Effector memory CD8-positive, alpha-beta T cell (primary cell): ENCODE results near the gene SAMD3.
A peak's percentile ranks its signal among the peaks of the same experiment; 100 is the strongest.
"Not testable (repeated sequence)": the region's sequence is repeated elsewhere in the genome, so short reads cannot be mapped to it uniquely, and the experiment has no call there.

Source experiments
- ATAC-seq: fragments of 150-1000 bp; cut with Tn5 transposase; replicated peaks from 2 replicates; pipeline ENCODE4 v1.10.0; 2021; ENCODE audit warnings: mild to moderate bottlenecking, moderate library complexity
- DNase-seq, 3 experiments: peaks; one replicate each; pipeline ENCODE4 v3.0.0; 2021
- H3K27ac Mint-ChIP-seq, 2 donors: one replicate each; pipeline ENCODE4 v1.8.0; 2022; ENCODE audit warnings: mild to moderate bottlenecking in 2 of 2, mixed read lengths in 2 of 2, moderate library complexity in 2 of 2
- H3K27me3 Mint-ChIP-seq, 2 donors: one replicate each; pipeline ENCODE4 v1.8.0; 2022; ENCODE audit warnings: mixed read lengths in 2 of 2
- H3K36me3 Mint-ChIP-seq: one replicate; pipeline ENCODE4 v1.8.0; 2022; ENCODE audit warnings: mild to moderate bottlenecking, moderate library complexity, mixed read lengths; ENCODE audit not compliant: insufficient read depth
- H3K4me1 Mint-ChIP-seq, 2 donors: one replicate each; pipeline ENCODE4 v1.8.0; 2022; ENCODE audit warnings: low read depth in 2 of 2, mixed read lengths in 2 of 2
- H3K4me3 Mint-ChIP-seq, 2 donors: one replicate each; pipeline ENCODE4 v1.8.0; 2022; ENCODE audit warnings: mild to moderate bottlenecking in 2 of 2, mixed read lengths in 2 of 2, moderate library complexity in 2 of 2
- H3K9me3 Mint-ChIP-seq, 2 donors: one replicate each; pipeline ENCODE4 v1.8.0; 2022; ENCODE audit warnings: mixed read lengths in 2 of 2

Gene SAMD3

GRCh38 chr6:130158056-130158455 is 64.7 kb downstream of the SAMD3 start:
- Mint-ChIP-seq H3K36me3 (peaks cover 53% of the 10 kb centered on the region), H3K27me3 (no peaks in the 10 kb centered on the region), H3K9me3 (no peaks in the 10 kb centered on the region), H3K4me3 (no peak overlapping the region), H3K4me1 (peaks cover 20 to 34% of the 10 kb centered on the region in 2 donors), H3K27ac (no peak overlapping the region)
- ATAC-seq (no peak), DNase-seq (no peak)

DNA sequence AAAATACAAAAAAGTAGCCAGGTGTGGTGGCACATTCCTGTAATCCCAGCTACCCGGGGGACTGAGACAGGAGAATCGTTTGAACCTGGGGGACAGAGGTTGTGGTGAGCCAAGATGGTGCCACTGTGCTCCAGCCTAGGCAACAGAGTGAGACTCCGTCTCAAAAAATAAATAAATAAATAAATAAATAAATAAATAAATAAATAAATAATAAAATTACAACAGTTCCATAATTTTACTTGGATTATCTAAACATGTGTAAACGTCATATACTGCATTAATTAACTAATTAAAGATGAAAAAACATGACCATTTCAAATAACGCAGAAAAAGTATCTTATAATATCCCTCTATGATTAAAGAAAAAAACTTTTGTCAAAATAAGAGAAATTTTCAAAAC is 65.8 kb downstream of the SAMD3 start:
- ATAC-seq, result no peak
- no peak overlapping the region for H3K4me3 Mint-ChIP-seq
- H3K36me3 Mint-ChIP-seq, result peaks cover 53% of the 10 kb centered on the region
- DNase-seq, result no peak
- no peaks in the 10 kb centered on the region for H3K9me3 Mint-ChIP-seq
- peak overlapping the region in 1 of 2 donors; percentile 86 for H3K27ac Mint-ChIP-seq
- peaks cover 19 to 31% of the 10 kb centered on the region in 2 donors for H3K4me1 Mint-ChIP-seq
- H3K27me3 Mint-ChIP-seq, result no peaks in the 10 kb centered on the region

DNA sequence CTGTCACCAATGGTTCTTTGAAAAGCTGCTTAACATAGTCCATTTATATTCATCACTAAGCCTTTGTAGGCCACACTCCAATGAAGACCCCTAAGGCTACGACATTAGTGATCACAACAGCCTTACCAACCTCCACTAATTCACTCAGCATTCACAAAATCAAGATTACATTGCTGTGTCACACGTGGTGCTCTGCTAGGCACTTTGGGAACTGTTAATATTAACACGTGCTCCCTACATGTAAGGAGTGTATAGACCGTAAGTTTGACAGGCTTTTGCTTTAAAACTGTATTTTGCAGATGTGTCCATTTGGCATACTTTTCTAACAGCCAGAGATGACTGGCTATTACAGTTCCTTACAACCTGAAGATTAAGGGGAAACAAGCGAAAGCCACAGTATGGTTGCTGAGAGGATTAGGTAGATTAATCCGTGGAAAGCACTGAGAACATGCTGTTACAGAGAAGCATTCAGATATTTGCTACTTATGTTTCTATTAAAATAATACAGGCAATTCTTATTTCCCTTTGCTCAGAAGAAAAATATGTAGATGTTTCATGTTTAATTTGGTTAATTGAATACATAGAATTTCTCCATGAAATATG is 69.7 kb downstream of the SAMD3 start:
- ATAC-seq (no peak), DNase-seq (no peak)
- H3K4me1 Mint-ChIP-seq, result peaks cover 10 to 29% of the 10 kb centered on the region in 2 donors
- no peak overlapping the region for H3K4me3 Mint-ChIP-seq
- no peak overlapping the region for H3K27ac Mint-ChIP-seq
- H3K27me3 Mint-ChIP-seq, result no peaks in the 10 kb centered on the region
- no peaks in the 10 kb centered on the region for H3K9me3 Mint-ChIP-seq
- peaks cover 49% of the 10 kb centered on the region for H3K36me3 Mint-ChIP-seq

DNA sequence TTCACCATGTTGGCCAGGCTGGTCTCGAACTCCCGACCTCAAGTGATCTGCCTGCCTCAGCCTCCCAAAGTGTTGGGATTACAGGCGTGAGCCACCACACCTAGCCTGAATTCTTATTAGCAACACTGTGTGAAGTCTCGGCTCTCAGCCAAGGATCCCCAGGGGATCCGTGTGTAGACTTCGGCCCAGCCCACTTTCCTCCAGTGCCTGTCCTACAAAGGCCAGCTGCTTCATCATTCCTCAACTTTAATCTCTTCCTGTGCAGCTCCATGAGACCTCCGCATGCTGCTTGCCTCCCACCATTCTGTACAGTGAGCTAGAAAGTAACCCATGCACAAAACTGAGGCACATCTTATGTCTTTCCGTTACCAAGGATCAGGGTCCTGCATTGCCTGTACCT is 71.8 kb downstream of the SAMD3 start:
- Mint-ChIP-seq H3K27ac (peak overlapping the region in 1 of 2 donors; percentile 41), H3K9me3 (no peaks in the 10 kb centered on the region), H3K4me3 (no peak overlapping the region), H3K36me3 (peaks cover 44% of the 10 kb centered on the region), H3K4me1 (peaks cover 8 to 35% of the 10 kb centered on the region in 2 donors), H3K27me3 (no peaks in the 10 kb centered on the region)
- no peak for ATAC-seq
- DNase-seq, result no peak

GRCh38 chr6:130149016-130149415 is 73.7 kb downstream of the SAMD3 start:
- H3K27me3 Mint-ChIP-seq, ATAC-seq, H3K9me3 Mint-ChIP-seq, H3K4me3 Mint-ChIP-seq, DNase-seq: not testable (repeated sequence)
- peak overlapping the region in 1 of 2 donors; percentile 65 for H3K27ac Mint-ChIP-seq
- peaks cover 8 to 35% of the 10 kb centered on the region in 2 donors for H3K4me1 Mint-ChIP-seq
- peaks cover 52% of the 10 kb centered on the region for H3K36me3 Mint-ChIP-seq

GRCh38 chr6:130148181-130148580 is 74.6 kb downstream of the SAMD3 start:
- Mint-ChIP-seq H3K27ac (peak overlapping the region; percentile 65 to 78), H3K4me3 (no peak overlapping the region), H3K36me3 (peaks cover 59% of the 10 kb centered on the region), H3K4me1 (peaks cover 10 to 41% of the 10 kb centered on the region in 2 donors), H3K27me3 (no peaks in the 10 kb centered on the region), H3K9me3 (no peaks in the 10 kb centered on the region)
- DNase-seq (no peak), ATAC-seq (peak; percentile 61)

DNA sequence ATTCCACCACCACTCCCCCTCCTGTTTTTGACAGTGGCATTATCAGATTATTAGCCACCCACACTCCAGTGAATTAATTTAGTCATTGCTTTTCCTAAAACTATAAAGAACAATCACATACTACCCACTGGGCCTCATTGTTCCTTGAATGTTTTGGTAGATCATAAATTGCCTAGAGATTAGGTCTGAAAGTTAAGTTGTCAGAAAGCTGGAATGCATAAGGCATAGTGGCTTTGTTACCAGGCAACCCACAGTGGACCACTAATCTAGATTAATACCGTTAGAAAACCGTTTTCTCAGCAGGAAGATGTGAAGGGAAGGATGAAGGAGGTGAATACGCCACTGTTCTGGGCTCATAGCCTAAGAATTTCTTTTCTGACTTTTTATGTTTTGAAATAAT is 75.6 kb downstream of the SAMD3 start:
- ATAC-seq (no peak), DNase-seq (no peak)
- H3K27ac Mint-ChIP-seq, result peak overlapping the region in 1 of 2 donors; percentile 78
- no peaks in the 10 kb centered on the region for H3K27me3 Mint-ChIP-seq
- H3K4me1 Mint-ChIP-seq, result peaks cover 14 to 41% of the 10 kb centered on the region in 2 donors
- H3K9me3 Mint-ChIP-seq, result no peaks in the 10 kb centered on the region
- H3K4me3 Mint-ChIP-seq, result no peak overlapping the region
- H3K36me3 Mint-ChIP-seq, result peaks cover 60% of the 10 kb centered on the region

DNA sequence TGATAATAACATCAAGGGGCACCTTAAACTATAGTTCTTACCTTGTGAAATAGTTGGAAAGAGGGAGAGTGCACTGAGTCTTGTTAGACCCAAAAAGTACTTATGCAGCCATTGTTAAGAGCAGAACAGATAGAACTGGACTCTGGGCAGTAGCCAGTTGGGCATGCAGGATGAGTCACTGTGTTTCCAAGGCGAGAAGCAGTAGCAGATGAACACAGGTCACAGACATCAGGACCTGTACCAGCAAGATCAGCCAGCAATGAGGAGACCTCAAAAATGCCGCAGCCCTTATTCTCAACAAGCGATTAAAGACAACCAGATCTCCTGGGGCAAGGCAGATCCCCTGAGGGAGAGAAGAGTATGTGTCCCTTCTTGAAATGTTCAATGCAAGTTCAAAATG is 79.0 kb downstream of the SAMD3 start:
- Mint-ChIP-seq H3K36me3 (peaks cover 69% of the 10 kb centered on the region), H3K27ac (peak overlapping the region; percentile 64 to 79), H3K4me3 (no peak overlapping the region), H3K27me3 (no peaks in the 10 kb centered on the region), H3K9me3 (no peaks in the 10 kb centered on the region), H3K4me1 (peaks cover 19 to 51% of the 10 kb centered on the region in 2 donors)
- ATAC-seq (no peak), DNase-seq (no peak)

DNA sequence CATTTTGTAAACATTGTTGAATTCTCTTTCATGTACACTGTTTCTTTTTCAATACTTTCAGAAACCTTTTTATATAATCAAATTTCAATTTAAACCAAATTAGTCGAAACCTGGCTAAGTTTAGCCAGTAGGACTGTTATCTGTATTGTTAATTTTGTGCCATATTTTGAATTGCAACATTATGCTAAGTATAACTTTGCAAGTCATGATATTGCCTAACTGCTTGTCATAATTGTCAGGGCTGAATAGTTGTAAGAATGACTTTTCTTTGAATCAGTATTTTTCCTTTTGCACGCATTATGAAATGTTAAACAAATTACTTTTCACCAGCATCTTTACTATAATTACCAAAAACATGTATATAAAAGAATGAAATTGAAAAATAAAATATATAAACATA is 82.7 kb downstream of the SAMD3 start:
- Mint-ChIP-seq H3K27ac (peak overlapping the region in 1 of 2 donors; percentile 97), H3K9me3 (no peaks in the 10 kb centered on the region), H3K27me3 (no peaks in the 10 kb centered on the region), H3K36me3 (peaks cover 54% of the 10 kb centered on the region), H3K4me1 (peaks cover 36 to 56% of the 10 kb centered on the region in 2 donors), H3K4me3 (no peak overlapping the region)
- no peak for ATAC-seq
- no peak for DNase-seq

GRCh38 chr6:130138909-130139242 is 83.9 kb downstream of the SAMD3 start:
- peak; percentile 38 for ATAC-seq
- Mint-ChIP-seq H3K27ac (peak overlapping the region; percentile 76 to 97), H3K27me3 (no peaks in the 10 kb centered on the region), H3K36me3 (peaks cover 49% of the 10 kb centered on the region), H3K4me1 (peaks cover 43 to 65% of the 10 kb centered on the region in 2 donors), H3K4me3 (peak overlapping the region; percentile 72 to 83), H3K9me3 (no peaks in the 10 kb centered on the region)
- no peak for DNase-seq

DNA sequence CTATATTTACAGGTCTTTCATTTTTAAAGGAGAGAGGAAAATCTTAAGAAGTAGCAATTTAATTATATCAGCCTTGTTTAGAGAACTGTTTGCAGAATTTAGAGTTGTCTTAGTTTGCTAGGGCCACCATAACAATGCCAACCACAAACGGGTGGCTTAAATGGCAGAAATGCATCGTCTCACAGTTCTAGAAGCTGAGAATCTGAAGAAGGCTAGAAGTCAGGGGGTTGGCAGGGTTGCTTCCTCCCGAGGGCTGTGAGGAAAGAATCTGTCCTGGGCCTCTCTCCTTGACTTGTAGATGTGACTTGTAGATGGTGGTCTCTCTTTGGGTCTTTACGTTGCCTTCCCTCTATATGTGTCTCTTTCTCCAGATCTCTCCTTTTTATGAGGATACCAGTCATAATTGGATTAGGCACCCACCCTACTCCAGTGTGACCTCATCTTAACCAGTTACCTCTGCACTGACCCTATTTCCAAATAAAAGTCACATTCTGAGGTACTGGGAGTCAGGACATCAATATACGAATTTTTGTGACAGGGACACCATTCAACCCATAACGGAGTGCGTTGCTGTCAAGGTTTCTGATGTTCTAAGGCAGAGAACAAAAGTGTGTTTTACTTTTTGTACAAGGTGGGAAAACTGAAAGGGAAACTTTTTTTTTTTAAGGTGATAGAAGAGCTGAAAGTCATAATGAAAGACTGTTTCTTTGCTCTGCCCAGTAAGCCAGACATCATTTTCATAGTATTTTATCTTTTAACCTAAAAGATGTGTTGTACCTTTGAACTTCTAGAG is 84.4 kb downstream of the SAMD3 start:
- Mint-ChIP-seq H3K27me3 (no peaks in the 10 kb centered on the region), H3K27ac (peak overlapping the region; percentile 76 to 97), H3K9me3 (no peaks in the 10 kb centered on the region), H3K4me3 (peak overlapping the region; percentile 72 to 83), H3K4me1 (peaks cover 46 to 67% of the 10 kb centered on the region in 2 donors), H3K36me3 (peaks cover 47% of the 10 kb centered on the region)
- DNase-seq, result no peak
- ATAC-seq, result peak; percentile 62

GRCh38 chr6:130136798-130137197 is 86.0 kb downstream of the SAMD3 start:
- Mint-ChIP-seq H3K4me1 (peaks cover 55 to 78% of the 10 kb centered on the region in 2 donors), H3K9me3 (no peaks in the 10 kb centered on the region), H3K27me3 (no peaks in the 10 kb centered on the region), H3K36me3 (peaks cover 40% of the 10 kb centered on the region), H3K4me3 (peak overlapping the region; percentile 6 to 34), H3K27ac (peak overlapping the region; percentile 76 to 97)
- DNase-seq (no peak), ATAC-seq (no peak)

DNA sequence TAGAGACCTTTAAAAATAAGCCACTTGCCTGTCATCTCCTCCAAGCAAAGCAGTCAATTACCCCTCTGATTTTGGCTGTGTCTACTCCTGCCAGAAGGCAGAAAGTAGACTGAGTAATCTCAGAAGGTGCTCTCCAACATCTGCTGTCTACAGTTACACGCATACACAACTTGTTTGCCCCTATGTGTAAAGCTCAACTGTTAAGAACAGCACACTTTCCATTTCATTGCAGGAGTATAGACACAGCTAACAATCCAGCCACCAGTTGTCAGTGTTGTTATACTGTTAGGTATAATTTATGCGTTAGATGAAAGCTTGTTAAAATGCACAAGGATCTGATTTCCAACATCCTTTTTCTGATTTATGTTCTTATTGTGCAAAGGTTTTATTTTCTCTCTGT is 88.2 kb downstream of the SAMD3 start:
- Mint-ChIP-seq H3K4me1 (peaks cover 66 to 79% of the 10 kb centered on the region in 2 donors), H3K9me3 (no peaks in the 10 kb centered on the region), H3K36me3 (peaks cover 29% of the 10 kb centered on the region), H3K4me3 (peak overlapping the region; percentile 42 to 51), H3K27me3 (no peaks in the 10 kb centered on the region), H3K27ac (peak overlapping the region; percentile 65 to 79)
- DNase-seq, result no peak
- ATAC-seq, result no peak

DNA sequence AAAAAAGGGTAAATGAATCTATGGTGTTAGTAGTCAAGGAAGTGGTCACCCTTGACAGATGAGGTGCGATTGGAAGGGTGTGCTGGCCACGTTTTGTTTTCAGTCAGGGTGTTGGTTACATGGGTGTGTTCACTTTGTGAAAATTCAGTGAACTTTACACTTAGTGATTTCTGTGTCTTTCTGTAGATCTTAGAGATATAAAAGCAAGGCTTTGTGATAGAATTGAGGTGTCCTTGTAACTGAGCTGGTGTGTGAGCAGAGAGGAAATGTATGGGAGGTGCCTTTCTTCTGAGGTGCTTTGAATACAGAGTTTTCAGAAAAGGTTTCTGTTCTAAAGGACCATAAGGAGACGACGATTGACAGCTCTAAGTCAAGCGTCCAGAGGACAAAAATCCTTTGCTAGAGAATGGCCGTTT is 90.5 kb downstream of the SAMD3 start:
- Mint-ChIP-seq H3K27me3 (no peaks in the 10 kb centered on the region), H3K4me1 (peaks cover 61 to 62% of the 10 kb centered on the region in 2 donors), H3K27ac (peak overlapping the region; percentile 65 to 79), H3K9me3 (no peaks in the 10 kb centered on the region), H3K36me3 (peaks cover 25% of the 10 kb centered on the region), H3K4me3 (peak overlapping the region; percentile 51 to 61)
- DNase-seq, result peak; percentile 70 to 80 (median 74)
- ATAC-seq, result peak; percentile 89
